ENCODE measurements around the gene MUC5AC.
"Not testable (repeated sequence)": the region's sequence is repeated elsewhere in the genome, so short reads cannot be mapped to it uniquely, and the experiment has no call there.

DNA sequence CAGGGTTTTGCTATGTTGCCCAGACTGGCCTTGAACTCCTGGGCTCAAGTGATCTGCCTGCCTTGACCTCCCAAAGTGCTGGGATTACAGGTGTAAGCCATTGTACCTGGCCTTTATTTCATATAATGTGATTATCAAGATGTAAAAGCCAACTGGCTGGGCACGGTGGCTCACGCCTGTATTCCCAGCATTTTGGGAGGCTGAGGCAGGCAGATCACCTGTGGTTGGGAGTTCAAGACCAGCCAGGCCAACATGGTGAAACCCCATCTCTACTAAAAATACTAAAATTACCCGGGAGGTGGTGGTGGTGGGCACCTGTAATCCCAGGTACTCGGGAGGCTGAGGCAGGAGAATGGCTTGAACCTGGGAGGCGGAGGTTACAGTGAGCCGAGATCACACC is 42.5 kb upstream of the MUC5AC start:
- not testable (repeated sequence) for TF ChIP-seq CTCF (conservative IDR thresholded peaks at IDR 0.05; ENCODE audit: low read length); EZH2phosphoT487 (IDR thresholded peaks at IDR 0.05; ENCODE audit: borderline replicate concordance, low read depth, low read length)

Data from OCI-LY7 (cell line).